Choroid plexus epithelial cell (primary cell): Measurements from ENCODE around the gene PHYH.
A peak's percentile ranks its signal among the peaks of the same experiment; 100 is the strongest.

Experiments used
- DNase-seq: peaks from one replicate; pipeline ENCODE4 v3.0.0-alpha.2; 2010; ENCODE audit warnings: low read depth
- H3K4me3 ChIP-seq: 2 replicates; pipeline ENCODE4 v1.5.1; 2011; ENCODE audit warnings: low read depth, mild to moderate bottlenecking, control low read depth, low read length, moderate library complexity
- CTCF ChIP-seq: conservative IDR thresholded peaks from 2 replicates; pipeline ENCODE4 v1.5.1; 2011; ENCODE audit warnings: low read depth, mild to moderate bottlenecking, control low read depth, inconsistent platforms, low read length, moderate library complexity

PHYH gene

GRCh38 chr10:13309792-13310191, 9.9 kb upstream of the PHYH start:
- no peak for TF ChIP-seq CTCF
- no peak overlapping the region for H3K4me3 ChIP-seq
- no peak for DNase-seq

- no peak for DNase-seq
- no peak for TF ChIP-seq CTCF
- H3K4me3 ChIP-seq, result no peak overlapping the region
Observed at GRCh38 chr10:13308096-13308495, 8.2 kb upstream of the PHYH start.

- no peak for DNase-seq
- TF ChIP-seq CTCF, result no peak
- H3K4me3 ChIP-seq, result no peak overlapping the region
Observed at GRCh38 chr10:13306103-13306502, 6.2 kb upstream of the PHYH start.

- no peak overlapping the region for H3K4me3 ChIP-seq
- DNase-seq, result no peak
- TF ChIP-seq CTCF, result no peak
Observed at GRCh38 chr10:13302821-13303555, 3.1 kb upstream of the PHYH start.

- H3K4me3 ChIP-seq, result peak overlapping the region; percentile 77
- no peak for TF ChIP-seq CTCF
- DNase-seq, result no peak
Observed at GRCh38 chr10:13298748-13299436, 972 bp downstream of the PHYH start.

- TF ChIP-seq CTCF, result no peak
- H3K4me3 ChIP-seq, result no peak overlapping the region
- DNase-seq, result no peak
Observed at GRCh38 chr10:13296476-13296875, 3.4 kb downstream of the PHYH start.

GRCh38 chr10:13294784-13295183, 5.1 kb downstream of the PHYH start:
- no peak for TF ChIP-seq CTCF
- H3K4me3 ChIP-seq, result no peak overlapping the region

More at GRCh38 chr10:13294784-13295183, 5.1 kb downstream of the PHYH start:
- no peak for DNase-seq
